Measurements from ENCODE around the gene MIDN.
"Not testable (repeated sequence)": the region's sequence is repeated elsewhere in the genome, so short reads cannot be mapped to it uniquely, and the experiment has no call there.

MIDN gene

DNA sequence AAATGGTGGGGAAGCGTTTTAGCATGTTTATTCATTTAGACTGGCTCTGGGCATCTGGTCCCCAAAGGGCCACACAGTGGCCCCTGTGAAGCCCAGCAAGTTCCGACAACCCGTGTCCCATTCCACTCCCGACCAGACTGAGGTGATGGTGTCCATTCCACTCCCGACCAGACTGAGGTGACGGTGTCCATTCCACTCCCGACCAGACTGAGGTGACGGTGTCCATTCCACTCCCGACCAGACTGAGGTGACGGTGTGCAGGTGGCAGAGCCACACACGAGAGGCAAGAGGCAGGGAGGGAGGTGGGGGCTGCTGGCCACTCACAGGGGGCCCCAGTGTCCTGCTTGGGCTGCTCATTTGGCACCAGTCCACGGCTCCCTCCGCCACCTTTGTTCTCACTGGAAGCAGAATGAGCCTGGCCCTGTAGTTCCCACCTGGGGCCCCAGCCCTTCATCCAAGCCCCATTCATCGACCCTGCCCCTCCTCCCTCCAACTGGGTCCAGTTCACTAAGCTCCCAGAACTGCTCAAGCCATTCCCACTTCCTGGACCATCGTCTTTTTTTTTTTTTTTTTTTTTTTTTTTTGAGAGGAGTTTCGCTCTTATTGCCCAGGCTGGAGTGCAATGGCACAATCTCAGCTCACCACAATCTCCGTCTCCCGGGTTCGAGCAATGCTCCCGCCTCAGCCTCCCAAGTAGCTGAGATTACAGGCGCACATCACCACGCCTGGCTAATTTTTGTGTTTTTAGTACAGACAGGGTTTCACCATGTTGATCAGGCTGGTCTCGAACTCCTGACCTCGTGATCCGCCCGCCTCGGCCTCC, 1.9 kb upstream of the MIDN start:
- DNase-seq (ENCODE audit: low spot score), result not testable (repeated sequence)

GRCh38 chr19:1247748-1248138, 640 bp upstream of the MIDN start:
- no peak for DNase-seq (ENCODE audit: low spot score)

- peak; percentile 80 for DNase-seq (ENCODE audit: low spot score)
Measured at GRCh38 chr19:1248786-1249297, 459 bp downstream of the MIDN start.

- DNase-seq (ENCODE audit: low spot score), result peak; percentile 96
Measured at GRCh38 chr19:1249298-1249989, 1.1 kb downstream of the MIDN start.

- no peak for DNase-seq (ENCODE audit: low spot score)
Measured at GRCh38 chr19:1249990-1250436, 1.6 kb downstream of the MIDN start.

- peak; percentile 63 for DNase-seq (ENCODE audit: low spot score)
Measured at GRCh38 chr19:1250437-1251260, 2.3 kb downstream of the MIDN start.

DNA sequence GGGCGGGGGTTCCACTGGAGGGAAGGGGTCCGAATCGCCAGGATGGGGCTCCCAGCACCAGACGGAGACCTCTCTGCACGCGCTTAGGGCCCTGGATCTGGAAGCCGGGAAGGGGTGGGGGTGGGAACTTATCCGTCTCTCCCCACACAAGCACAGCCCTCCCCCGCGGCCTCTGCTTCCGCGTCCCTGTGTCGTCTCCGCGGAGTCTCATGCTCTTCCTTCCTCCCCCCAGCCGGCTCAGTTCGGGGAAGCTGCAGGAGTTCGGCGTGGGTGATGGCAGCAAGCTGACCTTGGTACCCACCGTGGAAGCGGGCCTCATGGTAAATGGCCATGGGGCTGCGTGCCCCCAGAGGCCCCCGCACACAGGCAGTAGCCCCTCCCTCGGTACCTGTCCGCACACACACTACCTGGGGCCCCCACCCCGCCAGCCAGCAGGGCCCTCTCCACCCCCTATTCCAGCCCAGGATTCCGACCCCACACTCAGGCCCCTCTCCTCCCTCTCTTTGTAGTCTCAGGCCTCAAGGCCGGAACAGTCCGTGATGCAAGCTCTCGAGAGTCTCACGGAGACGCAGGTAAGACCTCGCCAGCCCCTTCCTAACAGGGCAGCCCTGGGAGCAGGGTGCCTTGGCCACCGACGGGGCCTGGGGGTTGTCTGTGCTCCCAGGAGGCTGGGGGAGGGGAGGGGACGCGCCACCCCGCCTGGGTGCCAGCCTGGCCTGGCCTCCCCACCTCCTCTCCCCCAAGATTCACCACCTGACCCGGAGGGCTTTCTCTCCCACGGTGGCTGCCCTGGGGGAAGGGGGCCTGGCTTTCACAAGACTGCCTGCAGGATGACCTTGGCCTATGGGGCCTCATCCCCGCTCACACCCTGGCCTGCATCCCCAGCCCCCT, 3.2 kb downstream of the MIDN start:
- peak; percentile 69 for DNase-seq (ENCODE audit: low spot score)

DNA sequence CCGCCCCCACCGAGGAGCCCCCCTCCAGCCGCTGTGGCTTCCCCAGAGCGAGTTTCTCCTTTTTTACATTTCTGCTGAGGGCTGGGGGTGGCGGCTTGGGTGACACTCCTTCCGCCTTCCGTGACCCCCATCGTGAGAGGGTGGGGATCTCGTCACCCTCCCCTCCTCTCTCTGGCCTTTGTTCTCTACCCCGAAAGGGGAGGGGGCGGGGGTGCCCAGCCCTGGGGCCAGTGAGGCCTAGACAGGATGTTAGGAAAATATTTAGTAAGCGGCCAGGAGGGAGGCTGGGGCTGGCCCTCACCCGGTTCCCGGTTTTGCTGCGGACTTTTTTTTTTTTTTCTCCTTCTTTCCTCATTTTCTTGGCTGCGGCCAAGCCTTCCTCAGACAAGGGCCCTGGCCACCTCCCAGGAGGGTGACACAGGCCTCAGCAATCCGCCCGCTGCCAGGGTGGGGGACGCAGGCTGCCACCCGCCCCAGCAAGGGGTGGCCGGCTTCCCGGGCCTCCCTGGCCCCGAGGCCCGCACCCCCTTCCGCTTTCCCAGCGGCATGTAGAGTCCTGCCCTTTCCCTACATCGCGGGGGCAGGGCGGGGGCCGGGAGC, 3.9 kb downstream of the MIDN start:
- DNase-seq (ENCODE audit: low spot score), result peak; percentile 77

DNA sequence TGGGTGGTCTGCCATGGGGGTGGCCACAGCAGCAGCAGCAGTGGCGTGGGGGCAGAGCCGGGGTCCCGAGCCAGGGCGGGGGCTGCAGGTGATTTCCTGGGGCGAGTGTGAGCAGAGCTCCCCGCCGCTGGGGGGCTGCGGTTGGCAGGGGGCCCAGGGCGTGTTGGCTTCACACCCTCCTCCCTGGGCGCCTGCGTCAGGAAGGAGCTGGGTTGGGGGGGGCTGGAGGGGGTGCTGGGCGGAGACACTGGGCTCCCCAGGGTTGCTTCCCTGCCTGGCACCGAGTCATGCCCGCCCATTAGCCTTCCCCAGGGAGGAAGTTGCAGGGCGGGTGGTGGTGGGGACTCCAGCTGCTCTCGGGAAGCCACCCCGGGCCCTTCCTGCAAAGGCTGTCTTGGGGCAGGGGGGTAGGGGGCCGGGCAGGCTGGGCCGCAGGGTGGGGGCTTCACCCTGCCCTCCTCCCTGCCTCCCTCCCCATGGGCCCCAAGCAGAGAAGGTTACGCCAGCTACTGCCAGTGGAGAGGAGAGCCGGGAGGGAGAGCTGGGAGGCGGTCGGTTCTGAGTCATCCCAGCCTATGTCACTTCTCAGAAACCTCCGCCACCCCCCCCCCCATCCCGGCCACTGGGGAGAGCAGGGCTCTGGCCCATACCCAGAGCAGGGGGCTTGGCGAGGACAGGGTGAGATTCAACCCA, 4.6 kb downstream of the MIDN start:
- peak; percentile 87 for DNase-seq (ENCODE audit: low spot score)

DNA sequence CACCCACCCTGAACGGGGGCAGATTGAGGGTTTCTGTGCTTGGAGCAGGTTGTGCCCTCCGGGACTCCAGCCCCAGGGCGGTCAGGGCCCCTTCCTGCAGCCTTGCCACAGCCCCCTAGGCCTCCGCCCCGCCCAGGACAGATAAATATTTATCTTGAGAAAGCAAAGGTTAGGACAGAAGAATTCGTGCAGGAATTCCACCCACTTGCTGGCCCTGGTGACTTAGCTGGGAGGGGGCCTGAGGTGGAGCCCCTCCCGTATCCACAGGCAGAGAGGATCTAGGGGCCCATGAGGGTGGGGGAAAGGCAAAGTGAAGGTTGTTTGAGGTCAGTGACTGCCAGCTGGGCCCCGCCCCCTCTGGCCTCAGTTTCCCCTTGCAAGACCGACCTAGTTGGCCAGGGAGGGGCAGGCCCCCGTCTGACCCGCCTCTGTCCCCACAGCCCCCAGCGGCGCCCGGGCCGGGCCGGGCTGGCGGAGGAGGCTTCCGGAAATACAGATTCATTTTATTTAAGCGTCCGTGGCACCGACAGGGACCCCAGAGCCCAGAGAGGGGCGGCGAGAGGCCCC, 5.2 kb downstream of the MIDN start:
- DNase-seq (ENCODE audit: low spot score), result no peak

- DNase-seq (ENCODE audit: low spot score), result no peak
Measured at GRCh38 chr19:1254081-1254527, 5.7 kb downstream of the MIDN start.

DNA sequence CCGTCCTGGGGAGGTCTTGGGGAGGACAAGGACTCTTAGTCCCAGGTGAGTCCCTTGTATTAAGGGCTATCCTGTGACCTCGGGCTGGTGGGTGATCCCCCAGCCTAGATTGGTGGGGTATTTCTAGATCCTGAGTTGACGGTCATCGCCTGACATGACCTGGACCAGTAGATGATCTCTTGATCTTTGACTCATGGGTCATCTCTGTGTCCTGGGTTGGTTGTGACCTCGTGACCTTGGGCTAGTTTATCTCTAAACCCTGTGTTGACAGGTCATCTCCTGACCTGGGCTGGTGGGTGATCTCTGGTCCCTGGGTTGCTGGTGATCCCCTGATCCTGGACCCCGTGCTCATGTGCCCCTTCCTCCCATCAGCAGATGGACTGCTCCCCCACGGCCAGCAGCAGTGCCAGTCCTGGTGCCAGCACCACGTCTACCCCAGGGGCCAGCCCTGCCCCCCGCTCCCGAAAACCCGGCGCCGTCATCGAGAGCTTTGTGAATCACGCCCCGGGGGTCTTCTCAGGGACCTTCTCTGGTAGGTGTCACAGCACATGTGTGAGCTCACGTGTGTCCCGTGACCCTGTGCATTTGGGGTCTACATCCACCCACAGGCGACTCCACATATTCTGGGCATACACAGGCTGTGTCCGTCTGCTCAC, 6.3 kb downstream of the MIDN start:
- no peak for DNase-seq (ENCODE audit: low spot score)

- no peak for DNase-seq (ENCODE audit: low spot score)
Measured at GRCh38 chr19:1255186-1256161, 7.1 kb downstream of the MIDN start.

GRCh38 chr19:1256646-1257474, 8.5 kb downstream of the MIDN start:
- DNase-seq (ENCODE audit: low spot score), result no peak

DNA sequence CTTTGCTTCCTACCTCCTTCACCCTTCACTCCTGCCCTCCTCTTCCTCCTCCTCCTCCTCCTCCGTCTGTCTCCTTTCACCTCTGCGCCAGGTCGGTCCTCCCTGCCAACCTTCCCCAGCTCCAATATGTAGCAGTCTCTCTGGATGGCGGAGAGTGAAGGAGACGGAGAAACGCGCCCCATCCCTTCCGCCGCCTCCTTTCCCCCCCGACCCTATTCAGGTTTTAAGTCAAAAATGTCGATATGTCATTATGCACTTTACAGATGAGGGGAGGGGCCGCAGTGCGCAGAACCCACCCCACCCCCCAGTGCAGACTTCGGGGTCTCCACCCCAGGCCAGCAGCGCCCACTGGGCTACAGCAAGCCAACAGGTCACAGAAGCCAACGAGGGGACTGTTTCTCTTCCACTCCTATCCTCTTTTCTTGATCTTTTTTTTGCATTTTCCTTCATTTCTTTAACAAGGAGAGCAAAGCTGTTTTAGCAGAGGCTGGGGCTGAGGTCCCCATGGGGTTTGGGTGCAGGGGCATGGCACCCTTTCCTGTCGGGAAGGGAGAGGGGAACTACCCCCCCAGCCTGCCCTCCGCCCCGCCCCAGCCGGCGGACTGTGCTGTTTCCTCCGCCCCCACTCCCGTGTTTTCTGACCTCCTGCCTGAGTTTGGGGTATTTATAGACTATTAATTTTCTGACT, 9.2 kb downstream of the MIDN start:
- DNase-seq (ENCODE audit: low spot score), result no peak

DNA sequence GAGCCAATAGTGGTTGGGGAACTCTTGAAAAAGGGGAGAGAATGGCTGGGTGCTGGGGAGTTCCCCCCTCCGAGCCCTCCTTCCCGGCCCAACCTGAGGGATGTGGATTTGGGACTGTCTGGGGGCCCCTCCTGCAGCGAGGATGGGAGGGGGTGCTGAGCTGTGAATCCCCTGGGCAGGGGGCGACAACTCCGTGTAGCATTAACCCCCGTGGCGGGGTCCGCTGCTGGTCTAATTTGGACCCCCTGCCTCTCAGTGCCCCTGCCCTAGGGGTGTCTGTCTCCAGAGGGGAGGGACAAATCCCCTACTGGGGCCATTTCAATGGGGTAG, 9.7 kb downstream of the MIDN start:
- DNase-seq (ENCODE audit: low spot score), result no peak

Data from CD4-positive, alpha-beta T cell treated with Interleukin-6 at 100 ng/mL for 8 hours (primary cell).